GM19035 (cell line): Measurements from ENCODE around the gene HNRNPK.

Experiments used
- ATAC-seq: cut with Tn5 transposase; IDR thresholded peaks from one replicate; pipeline ENCODE4 v1.9.1; 2021; ENCODE audit not compliant: unreplicated experiment

HNRNPK gene

DNA sequence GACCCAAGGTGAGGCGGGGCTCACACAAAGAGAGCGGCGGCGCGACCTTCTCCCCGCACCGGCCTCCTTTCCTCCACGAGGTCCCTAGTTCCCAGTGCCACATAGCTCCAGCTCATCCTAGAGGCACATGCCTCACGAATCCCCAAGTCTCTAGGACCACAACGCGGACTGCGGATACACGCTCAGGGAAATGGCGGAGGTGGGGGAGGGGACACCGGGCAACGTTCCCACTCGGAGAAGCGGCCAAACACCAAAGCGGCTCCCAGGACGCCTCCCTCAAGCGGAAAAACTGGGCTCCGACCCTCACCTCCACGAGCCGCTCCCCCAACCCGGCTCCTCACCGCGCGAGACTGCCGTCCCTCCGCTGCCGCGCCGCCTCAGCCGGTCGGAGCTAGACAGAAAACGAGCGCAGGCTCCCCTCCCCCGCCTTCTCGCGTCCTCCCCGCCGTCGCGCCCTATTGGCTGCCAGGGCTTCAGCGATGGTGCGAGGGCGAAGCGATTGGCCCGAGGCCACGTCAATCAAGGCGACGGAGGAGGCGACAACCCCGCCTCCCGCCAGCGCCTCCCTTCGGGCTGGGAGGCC, at the start of gene HNRNPK:
HNRNPK (minus strand) TSS at position 404 of the 583 bp plus-strand sequence. CDS start 1,963 bp downstream, outside the sequence.
- ATAC-seq = peak; percentile 83

DNA sequence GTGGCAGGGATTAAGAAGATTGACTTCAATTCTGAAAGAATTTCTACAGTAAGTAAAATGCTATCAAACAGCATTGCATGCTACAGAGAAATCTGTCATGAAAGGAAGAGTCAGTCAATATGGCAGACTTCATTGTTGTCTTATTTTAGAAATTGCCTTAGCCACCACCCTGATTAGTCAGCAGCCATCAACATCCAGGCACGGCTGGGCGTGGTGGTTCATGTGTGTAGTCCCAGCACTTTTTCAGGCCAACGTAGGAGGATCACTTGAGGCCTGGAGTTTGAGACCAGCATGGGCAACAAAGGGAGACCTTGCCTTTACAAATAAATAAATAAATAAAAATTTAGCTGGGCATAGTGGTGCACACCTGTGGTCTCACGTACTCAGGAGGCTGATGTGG, 47.2 kb upstream of the HNRNPK start:
- no peak for ATAC-seq

DNA sequence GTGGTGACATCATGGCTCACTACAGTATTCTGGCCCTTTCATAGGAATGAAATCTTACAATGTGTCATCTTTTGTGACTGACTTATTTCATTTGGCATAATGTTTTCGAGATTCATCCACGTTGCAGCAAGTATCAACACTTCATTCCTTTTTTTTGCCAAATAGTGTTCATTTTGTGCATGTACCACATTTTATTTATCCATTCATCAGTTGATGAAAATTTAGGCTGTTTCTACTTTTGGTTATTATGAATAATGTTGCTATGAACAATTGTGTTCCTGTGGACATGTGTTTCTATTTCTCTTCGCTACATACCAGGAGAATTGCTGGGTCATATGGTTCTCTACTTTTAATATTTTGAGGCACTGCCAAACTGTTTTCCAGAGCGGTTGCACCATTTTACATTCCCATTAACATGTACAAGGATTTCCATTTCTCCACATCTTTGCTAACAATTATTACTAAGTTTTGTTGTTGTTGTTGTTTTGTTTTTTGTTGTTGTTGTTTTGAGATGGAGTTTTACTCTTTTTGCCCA, 44.1 kb upstream of the HNRNPK start:
- ATAC-seq = no peak

DNA sequence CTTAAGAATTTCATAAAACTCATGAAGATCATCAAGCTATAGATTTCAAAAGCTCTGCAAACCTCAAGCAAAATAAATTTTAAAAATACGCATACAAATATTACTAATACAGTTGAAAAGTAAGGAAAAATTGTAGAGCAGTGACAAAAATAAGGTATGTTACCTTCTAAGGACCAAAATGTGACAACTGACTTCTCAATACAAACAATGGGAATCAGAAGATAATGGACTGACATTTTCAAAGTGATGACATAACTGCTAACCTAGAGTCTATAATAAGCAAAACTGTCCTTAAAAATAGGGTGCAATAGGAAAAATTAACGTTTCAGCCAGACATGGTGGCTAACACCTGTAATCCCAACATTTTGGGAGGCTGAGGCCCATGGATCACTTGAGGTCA, 27.6 kb upstream of the HNRNPK start:
- no peak for ATAC-seq

DNA sequence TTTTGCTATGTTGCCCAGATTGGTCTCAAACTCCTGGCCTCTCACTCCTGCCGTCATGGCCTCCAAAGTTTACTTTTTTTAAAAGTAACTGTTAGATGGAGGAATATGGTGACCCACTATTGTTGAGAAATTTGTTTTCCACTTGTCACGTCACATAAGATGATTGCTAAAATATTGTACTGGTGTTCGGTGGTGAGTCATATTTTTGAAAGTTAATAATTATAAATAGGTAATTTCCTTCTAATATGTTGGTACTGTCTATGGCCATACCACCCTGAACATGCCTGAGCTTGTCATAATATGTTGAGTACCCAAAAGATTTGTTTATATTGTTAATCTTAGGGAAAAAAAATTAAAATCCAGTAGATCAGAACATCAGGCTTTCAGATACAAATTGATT, 23.2 kb upstream of the HNRNPK start:
- no peak for ATAC-seq

DNA sequence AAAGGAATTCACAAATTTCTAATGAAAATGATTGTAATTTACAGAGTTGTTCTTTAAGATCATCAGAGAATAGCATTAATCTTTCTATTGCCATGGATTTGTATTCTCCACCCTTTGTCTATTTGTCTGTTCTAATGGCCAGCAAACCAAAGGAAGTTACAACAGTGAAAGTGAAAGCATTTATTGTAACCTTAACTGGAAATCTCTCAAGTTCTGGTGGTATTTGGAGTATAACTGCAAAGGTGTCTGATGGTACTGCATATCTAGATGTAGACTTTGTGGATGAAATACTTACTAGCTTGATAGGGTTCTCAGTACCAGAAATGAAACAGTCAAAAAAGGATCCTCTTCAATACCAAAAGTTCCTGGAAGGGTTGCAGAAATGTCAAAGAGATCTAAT, 22.3 kb upstream of the HNRNPK start:
- ATAC-seq = peak; percentile 69

DNA sequence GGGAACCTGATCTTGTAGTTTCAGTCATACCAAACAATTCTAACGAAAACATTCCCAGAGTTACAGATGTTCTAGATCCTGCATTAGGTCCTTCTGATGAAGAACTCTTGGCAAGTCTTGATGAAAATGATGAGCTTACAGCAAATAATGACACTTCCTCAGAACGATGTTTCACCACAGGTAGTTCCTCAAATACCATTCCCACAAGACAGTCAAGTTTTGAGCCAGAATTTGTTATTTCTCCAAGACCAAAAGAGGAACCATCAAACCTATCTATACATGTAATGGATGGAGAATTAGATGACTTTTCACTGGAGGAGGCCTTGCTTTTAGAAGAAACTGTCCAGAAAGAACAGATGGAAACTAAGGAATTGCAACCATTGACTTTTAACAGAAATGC, 21.6 kb upstream of the HNRNPK start:
- ATAC-seq = no peak

DNA sequence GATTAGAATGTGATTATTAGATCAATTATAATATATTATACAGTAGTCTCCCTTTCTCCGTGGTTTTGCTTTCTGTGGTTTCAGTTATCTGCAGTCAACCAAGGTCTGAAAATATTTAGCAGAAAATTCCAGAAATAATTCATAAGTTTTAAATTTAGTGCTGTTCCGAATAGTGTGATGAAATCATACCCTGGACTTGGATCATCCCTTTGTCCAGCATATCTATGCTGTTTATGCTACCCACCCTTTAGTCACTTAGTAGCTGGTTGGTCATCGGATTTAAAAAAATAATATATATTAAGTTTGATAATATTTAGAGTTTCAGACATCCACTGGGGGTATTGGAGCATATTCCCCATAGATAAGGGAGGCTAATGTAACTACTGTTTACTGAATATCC, 20.2 kb upstream of the HNRNPK start:
- no peak for ATAC-seq

DNA sequence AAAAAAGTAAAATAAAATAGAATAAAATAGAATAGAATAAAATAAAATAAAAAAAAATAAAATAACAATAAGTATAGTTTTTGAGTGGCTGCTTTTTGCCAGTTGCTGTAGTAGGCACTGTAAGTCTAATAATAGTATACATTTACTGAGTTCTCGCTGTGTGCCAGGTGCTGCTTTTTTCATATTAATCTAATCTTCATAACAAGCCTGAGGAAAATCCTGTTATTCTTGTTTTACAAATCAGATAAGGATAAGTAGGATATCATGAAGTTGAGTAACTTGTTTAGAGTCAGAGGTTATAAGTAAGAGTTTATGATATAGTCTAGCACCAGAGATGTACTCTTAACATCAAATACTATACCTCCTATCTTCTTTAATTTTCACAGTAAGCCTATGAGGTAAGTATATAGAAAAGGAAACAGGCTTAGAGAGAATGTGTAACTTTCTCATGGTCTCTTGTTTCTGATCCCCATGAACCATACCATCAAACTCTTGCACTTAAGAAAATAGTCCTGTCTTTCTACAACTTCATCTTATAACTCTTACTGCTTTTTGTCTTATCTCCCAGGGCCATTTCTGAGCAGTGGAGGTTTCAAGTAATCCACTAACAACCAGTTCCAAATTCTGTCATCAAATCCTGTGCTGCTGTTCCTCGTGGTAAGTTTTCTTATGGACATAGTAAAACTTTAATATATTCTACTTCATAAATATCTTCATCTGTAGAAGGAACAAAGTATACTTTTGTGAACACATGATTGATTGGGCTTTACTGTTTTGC, 19.3 kb upstream of the HNRNPK start:
- ATAC-seq = no peak

DNA sequence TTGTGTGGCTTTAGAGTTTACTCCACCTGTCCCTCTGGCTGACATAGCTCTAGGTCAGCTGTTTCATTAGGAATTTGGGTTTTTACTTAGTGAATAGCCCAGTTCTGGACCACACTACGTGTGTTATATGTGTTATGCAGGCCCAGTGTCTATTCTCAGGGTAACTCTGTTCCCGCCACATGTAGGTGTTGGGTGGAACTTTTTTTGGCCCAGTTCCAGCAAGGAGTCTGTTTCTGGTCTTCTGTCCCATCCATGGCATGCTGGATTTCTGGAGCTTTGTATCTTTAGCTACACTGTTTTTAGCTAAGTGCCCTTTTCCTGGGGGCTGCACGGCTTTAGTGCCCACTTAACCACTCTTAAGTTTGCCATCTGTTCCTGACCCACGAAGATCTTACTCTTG, 16.1 kb upstream of the HNRNPK start:
- no peak for ATAC-seq

DNA sequence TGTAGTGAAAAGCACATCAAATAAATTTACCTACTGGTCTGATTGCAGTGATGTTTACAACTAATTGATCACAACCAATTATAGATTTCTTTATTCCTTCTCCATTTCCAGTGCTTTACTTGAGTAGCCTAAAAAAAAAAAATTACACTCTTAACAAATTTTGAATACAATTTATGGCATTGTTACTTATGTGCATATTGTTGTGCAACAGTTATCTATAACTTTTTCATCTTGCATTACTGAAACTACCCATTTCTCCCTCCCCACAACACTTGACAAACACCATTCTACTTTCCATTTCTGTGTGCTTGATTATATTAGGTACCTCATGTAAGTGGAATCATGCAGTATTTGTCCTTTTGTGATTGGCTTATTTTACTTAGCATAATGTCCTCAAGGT, 12.9 kb upstream of the HNRNPK start:
- no peak for ATAC-seq

DNA sequence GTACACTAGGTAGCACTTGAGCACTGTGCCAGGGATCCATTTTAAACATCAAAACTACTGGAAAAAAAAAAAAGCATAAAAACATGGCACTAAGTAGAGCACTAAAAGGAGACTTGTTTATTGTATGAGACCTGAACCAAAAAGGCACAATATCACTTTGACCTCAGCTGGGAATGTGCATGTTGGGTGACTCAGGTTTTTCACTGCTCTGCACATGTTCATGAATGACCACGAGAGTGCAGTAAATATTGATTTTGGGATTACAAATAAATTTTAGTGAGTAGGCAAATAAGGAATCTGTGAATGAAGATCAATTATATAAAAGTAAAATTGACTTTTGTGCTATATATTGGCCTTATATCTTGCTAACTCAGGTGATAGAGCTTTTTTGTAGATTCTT, 12.4 kb upstream of the HNRNPK start:
- ATAC-seq = no peak

DNA sequence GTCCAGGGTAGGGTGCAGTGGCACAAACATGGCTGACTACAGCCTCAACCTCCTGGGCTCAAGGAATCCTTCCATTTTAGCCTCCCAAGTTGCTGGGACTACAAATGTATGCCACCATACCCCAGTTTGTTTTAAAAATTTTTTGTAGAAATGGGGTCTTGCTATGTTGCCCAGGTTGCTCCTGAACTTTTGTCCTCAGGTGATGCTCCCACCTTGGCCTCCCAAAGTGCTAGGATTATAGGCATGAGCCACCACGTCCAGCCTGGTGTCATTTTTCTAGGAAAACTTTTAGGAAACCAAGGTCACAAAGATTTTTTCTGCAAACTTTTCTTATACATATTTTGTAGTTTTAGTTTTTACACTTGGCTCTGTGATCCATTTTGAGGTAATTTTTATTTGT, 11.3 kb upstream of the HNRNPK start:
- ATAC-seq = no peak

DNA sequence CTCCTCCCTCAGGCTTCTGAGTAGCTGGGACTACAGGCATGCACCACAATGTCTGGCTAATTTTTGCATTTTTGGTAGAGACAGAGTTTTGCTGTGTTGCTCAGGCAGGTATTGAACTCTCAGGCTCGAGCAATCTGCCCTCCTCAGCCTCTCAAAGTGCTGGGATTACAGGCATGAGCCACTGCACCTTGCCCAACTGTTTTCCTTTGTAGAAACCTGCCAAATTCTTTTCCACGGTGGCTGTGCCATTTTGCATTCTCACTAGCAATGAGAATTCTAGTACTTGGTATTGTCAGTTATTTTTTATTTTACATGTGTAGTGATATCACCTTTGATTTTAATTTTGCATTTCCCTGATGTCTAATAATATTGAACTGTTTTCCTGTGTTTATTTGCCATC, 8.4 kb upstream of the HNRNPK start:
- ATAC-seq = no peak

DNA sequence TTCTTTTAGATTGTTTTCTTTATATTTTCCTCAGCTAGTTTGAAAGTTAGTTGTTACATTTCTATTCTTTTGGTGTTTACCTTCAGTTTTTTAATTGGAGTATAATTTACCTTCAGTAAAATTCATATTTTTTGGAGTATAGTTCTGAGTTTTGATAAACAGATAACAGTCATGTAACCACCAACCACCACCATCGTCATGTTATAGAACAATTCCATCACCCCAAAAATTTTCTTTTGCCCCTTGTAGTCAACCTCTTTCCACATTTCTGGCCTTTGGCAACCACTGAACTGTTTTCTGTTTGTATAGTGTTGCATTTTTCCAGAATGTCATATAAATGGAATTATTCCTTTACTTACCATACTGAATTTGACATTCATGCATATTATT, 7.4 kb upstream of the HNRNPK start:
- no peak for ATAC-seq

DNA sequence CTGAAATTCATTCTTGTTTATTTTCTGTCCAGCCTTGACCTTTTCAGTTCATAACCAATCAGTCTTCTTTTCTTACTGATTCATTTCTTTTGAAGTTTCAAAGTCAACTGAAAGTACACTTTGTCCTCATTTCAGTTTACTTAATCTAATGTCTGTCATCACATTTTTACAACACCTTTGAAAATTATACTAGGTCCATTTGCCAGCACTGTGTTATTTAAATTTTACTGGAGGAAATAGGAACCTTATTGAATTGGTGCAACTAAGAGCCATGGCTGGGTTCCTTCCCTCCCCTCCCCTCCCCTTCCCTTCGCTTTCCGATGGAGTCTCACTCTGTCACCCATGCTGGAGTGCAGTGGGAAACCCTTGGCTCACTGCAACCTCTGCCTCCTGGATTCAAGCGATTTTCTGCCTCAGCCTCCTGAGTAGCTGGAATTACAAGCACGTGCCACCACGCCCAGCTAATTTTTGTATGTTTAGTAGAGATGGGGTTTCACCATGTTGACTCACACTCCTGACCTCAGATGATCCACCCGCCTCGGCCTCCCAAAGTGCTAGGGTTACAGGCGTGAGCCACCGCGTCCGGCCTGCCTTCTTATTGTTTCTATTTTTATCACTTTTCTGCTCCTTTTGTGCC, 6.9 kb upstream of the HNRNPK start:
- no peak for ATAC-seq

DNA sequence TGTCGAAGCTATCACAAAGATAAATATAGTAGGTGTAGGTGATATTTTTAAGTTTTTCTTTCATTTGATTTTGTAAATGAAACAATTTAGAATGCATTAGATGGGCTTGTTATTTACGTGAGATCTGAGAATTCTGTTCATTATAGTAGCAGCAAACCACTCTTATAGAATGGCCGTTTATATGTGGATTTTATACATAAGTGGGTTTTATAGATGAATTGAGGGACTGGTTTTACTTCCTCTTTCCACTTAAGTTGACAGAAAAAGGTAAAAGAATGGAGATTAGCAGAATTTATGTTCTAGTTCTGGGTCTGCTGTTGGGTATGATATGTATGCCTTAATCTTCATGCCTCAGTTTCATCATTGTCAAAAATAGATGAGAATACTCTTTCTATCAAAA, 6.2 kb upstream of the HNRNPK start:
- ATAC-seq = peak; percentile 50

DNA sequence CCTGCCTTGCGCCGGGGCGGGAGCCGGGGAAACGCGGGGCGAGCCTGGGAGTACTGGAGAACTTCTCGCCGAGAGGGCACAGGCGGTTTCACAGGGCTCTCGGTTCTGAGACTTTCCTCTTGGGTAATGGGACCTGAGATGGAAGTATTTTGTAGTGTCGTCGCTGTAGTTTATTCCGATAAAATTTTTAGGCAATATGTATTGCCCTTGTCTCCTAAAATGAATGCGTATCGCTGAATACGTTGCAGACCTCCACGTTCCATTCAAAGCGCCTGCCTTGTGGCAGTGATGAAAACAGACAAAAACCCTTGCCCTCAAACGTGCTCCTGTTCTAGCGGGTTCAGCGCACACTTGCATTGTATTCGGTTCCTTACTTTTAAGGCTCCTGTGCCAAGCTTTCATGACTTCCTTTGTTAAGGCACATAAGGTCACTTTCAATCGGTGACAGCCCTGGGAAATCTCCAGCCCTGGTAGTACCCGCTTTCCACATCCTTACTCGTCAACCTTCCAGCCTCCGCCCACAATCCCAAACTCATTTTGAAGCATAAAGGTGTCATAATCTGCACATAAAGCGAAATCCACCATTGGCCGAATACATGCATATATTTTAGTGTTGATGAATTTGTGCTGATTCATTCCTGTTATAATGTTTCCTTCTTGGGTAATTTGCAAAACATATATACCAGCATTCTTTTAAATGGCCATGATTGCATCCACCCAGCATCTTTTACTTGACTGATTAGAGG, 1.3 kb upstream of the HNRNPK start:
- no peak for ATAC-seq

DNA sequence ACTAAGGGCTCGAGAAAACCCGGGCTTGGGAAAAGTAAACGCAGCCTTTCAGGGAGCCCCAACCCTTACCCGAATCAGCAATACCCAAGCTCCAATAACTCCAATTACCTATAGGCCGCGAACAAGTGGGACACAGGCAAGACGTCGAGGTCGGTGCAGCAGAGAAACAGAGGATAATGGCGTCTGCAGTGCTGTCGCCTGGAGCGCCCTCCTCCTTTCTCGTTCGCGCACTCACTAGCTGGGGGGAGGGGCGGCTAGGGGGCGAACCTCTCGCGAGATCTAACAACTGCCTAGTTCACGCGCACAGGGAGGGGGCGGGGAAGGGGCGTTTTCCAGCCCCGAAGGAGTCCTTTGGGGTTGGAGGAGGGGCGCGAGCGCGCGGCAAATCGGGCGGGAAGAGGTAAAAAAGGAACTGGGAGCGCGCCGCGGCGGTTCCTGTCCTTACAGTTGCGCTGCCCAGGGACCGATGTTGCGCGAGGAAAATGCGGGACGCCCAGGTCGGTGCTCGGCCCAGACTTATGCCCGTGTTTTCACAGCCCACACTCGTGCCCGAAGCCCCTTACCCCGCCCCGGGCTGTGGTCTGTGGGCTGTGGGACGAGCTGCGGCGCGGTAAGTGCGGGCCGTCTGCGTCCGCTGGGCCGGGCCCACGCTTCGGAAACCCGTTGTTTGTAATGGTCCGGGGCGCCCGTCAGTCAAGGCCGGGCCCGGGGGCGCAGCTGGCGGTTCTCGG, 545 bp upstream of the HNRNPK start, which contains the start of gene RMI1:
RMI1 (plus strand) TSS at position 411 of the 731 bp plus-strand sequence. CDS start 20,182 bp downstream, outside the sequence.
- peak; percentile 71 for ATAC-seq

DNA sequence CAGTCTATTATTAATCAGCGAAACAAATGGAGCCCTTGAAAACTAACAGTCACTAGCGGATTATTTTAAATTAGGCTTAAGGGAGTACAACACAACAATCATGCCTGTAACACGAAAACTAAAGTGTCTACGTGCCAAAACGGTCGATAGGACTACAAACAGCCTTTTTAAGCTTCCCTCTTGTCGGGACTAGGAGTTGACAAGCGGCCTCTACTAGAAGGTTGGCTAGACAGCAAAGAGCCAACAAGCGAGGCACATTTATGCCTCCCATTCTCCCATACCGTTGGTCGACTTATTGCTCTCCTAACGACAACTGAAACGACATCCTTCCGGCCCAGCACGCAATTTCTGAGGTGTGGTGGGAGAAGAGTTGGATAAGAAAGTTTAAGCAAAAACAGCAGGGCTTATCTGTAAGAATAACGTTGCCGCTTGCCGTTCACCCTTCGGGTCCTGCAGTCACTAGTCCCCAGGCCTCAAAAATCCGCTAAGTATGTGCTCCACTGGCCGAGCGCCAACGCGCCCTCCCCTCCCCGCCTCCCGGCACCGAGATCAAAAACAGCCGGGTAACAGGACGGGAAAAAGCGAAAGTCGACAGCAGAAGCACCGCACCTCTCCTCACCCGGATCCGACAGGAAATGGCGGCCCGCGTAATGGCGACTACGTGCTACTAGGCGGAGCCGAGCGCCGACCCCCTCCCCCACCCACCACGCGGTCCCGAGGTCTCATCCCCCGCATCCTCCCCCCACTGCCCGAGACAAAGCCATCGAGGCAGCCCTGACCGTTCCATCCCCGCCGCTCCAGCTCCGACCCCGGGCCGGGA, 813 bp downstream of the HNRNPK start:
- peak; percentile 17 for ATAC-seq
